ENCODE results near the gene ISL2. TPM values are rescaled to one million over a fixed set of nuclear protein-coding genes. Genes with fewer than 3 reads are reported as not detected.

ISL2 gene
- total and polyA plus RNA-seq, 4 donors = not detected

GRCh38 chr15:76339305-76340197, 3.0 kb downstream of the ISL2 start:
- Histone ChIP-seq H3K27ac (ENCODE audit: low read depth in 1 of 2, low read length in 2 of 2) (no peak overlapping the region), H3K4me3 (ENCODE audit: low read length in 2 of 2) (peak overlapping the region in 1 of 2 donors; percentile 11), H3K4me1 (ENCODE audit: control insufficient read depth in 1 of 2, insufficient read depth in 2 of 2, low read length in 2 of 2) (no peaks in the 10 kb centered on the region), H3K36me3 (ENCODE audit: control insufficient read depth in 1 of 2, insufficient read depth in 2 of 2, low read length in 1 of 2) (no peaks in the 10 kb centered on the region), H3K9me3 (ENCODE audit: control insufficient read depth, low read length) (no peaks in the 10 kb centered on the region), H3K27me3 (ENCODE audit: control insufficient read depth in 1 of 2, insufficient read depth in 2 of 2, low read length in 1 of 2) (no peaks in the 10 kb centered on the region)
- ATAC-seq (ENCODE audit: low FRiP score) (no peak), DNase-seq (no peak)
- WGBS, 2 donors = 26 to 28% methylated on average over 47 to 48 of the region's 48 CpGs
- intact Hi-C loops (cut with DNase I) = no loop called here

GRCh38 chr15:76340198-76340802, 3.7 kb downstream of the ISL2 start:
- H3K4me1 ChIP-seq (ENCODE audit: control insufficient read depth in 1 of 2, insufficient read depth in 2 of 2, low read length in 2 of 2) = no peaks in the 10 kb centered on the region
- H3K27me3 ChIP-seq (ENCODE audit: control insufficient read depth in 1 of 2, insufficient read depth in 2 of 2, low read length in 1 of 2) = no peaks in the 10 kb centered on the region
- DNase-seq = peak in 1 of 2 donors; percentile 79
- no peaks in the 10 kb centered on the region for H3K36me3 ChIP-seq (ENCODE audit: control insufficient read depth in 1 of 2, insufficient read depth in 2 of 2, low read length in 1 of 2)
- WGBS, 2 donors = 3% methylated on average over 47 to 53 of the region's 53 CpGs
- intact Hi-C loops (cut with DNase I) = no loop called here
- ATAC-seq (ENCODE audit: low FRiP score) = peak; percentile 54
- no peak overlapping the region for H3K27ac ChIP-seq (ENCODE audit: low read depth in 1 of 2, low read length in 2 of 2)
- no peaks in the 10 kb centered on the region for H3K9me3 ChIP-seq (ENCODE audit: control insufficient read depth, low read length)
- peak overlapping the region in 1 of 2 donors; percentile 11 for H3K4me3 ChIP-seq (ENCODE audit: low read length in 2 of 2)

- no peaks in the 10 kb centered on the region for H3K4me1 ChIP-seq (ENCODE audit: control insufficient read depth in 1 of 2, insufficient read depth in 2 of 2, low read length in 2 of 2)
- peak in 1 of 2 donors; percentile 79 for DNase-seq
- H3K4me3 ChIP-seq (ENCODE audit: low read length in 2 of 2) = no peak overlapping the region
- WGBS, 2 donors = 4% methylated on average over 34 to 35 of the region's 35 CpGs
- no peaks in the 10 kb centered on the region for H3K36me3 ChIP-seq (ENCODE audit: control insufficient read depth in 1 of 2, insufficient read depth in 2 of 2, low read length in 1 of 2)
- H3K27ac ChIP-seq (ENCODE audit: low read depth in 1 of 2, low read length in 2 of 2) = no peak overlapping the region
- no peaks in the 10 kb centered on the region for H3K9me3 ChIP-seq (ENCODE audit: control insufficient read depth, low read length)
- intact Hi-C loops (cut with DNase I) = no loop called here
- peak; percentile 42 for ATAC-seq (ENCODE audit: low FRiP score)
- no peaks in the 10 kb centered on the region for H3K27me3 ChIP-seq (ENCODE audit: control insufficient read depth in 1 of 2, insufficient read depth in 2 of 2, low read length in 1 of 2)
Observed at GRCh38 chr15:76340803-76341365, 4.3 kb downstream of the ISL2 start.

- 2 to 5% methylated on average over 39 to 42 of the region's 42 CpGs for WGBS, 2 donors
- H3K4me3 ChIP-seq (ENCODE audit: low read length in 2 of 2) = no peak overlapping the region
- H3K4me1 ChIP-seq (ENCODE audit: control insufficient read depth in 1 of 2, insufficient read depth in 2 of 2, low read length in 2 of 2) = no peaks in the 10 kb centered on the region
- ATAC-seq (ENCODE audit: low FRiP score) (no peak), DNase-seq (no peak)
- H3K27ac ChIP-seq (ENCODE audit: low read depth in 1 of 2, low read length in 2 of 2) = no peak overlapping the region
- no peaks in the 10 kb centered on the region for H3K36me3 ChIP-seq (ENCODE audit: control insufficient read depth in 1 of 2, insufficient read depth in 2 of 2, low read length in 1 of 2)
- no peaks in the 10 kb centered on the region for H3K27me3 ChIP-seq (ENCODE audit: control insufficient read depth in 1 of 2, insufficient read depth in 2 of 2, low read length in 1 of 2)
- intact Hi-C loops (cut with DNase I) = no loop called here
- H3K9me3 ChIP-seq (ENCODE audit: control insufficient read depth, low read length) = no peaks in the 10 kb centered on the region
Observed at GRCh38 chr15:76341366-76342057, 4.9 kb downstream of the ISL2 start.

GRCh38 chr15:76342058-76342381, 5.4 kb downstream of the ISL2 start:
- DNase-seq (no peak), ATAC-seq (ENCODE audit: low FRiP score) (no peak)
- Histone ChIP-seq H3K9me3 (ENCODE audit: control insufficient read depth, low read length) (no peaks in the 10 kb centered on the region), H3K4me3 (ENCODE audit: low read length in 2 of 2) (no peak overlapping the region), H3K27me3 (ENCODE audit: control insufficient read depth in 1 of 2, insufficient read depth in 2 of 2, low read length in 1 of 2) (no peaks in the 10 kb centered on the region), H3K4me1 (ENCODE audit: control insufficient read depth in 1 of 2, insufficient read depth in 2 of 2, low read length in 2 of 2) (no peaks in the 10 kb centered on the region), H3K36me3 (ENCODE audit: control insufficient read depth in 1 of 2, insufficient read depth in 2 of 2, low read length in 1 of 2) (no peaks in the 10 kb centered on the region), H3K27ac (ENCODE audit: low read depth in 1 of 2, low read length in 2 of 2) (no peak overlapping the region)
- WGBS, 2 donors = 3 to 7% methylated on average over 20 of the region's 20 CpGs
- intact Hi-C loops (cut with DNase I) = no loop called here

GRCh38 chr15:76342382-76343201, 6.0 kb downstream of the ISL2 start:
- Histone ChIP-seq H3K27ac (ENCODE audit: low read depth in 1 of 2, low read length in 2 of 2) (no peak overlapping the region), H3K9me3 (ENCODE audit: control insufficient read depth, low read length) (no peaks in the 10 kb centered on the region), H3K4me3 (ENCODE audit: low read length in 2 of 2) (no peak overlapping the region), H3K27me3 (ENCODE audit: control insufficient read depth in 1 of 2, insufficient read depth in 2 of 2, low read length in 1 of 2) (no peaks in the 10 kb centered on the region), H3K4me1 (ENCODE audit: control insufficient read depth in 1 of 2, insufficient read depth in 2 of 2, low read length in 2 of 2) (no peaks in the 10 kb centered on the region), H3K36me3 (ENCODE audit: control insufficient read depth in 1 of 2, insufficient read depth in 2 of 2, low read length in 1 of 2) (no peaks in the 10 kb centered on the region)
- WGBS, 2 donors = 8 to 9% methylated on average over 54 to 87 of the region's 87 CpGs
- DNase-seq (no peak), ATAC-seq (ENCODE audit: low FRiP score) (no peak)
- intact Hi-C loops (cut with DNase I) = no loop called here

GRCh38 chr15:76343313-76343996, 6.9 kb downstream of the ISL2 start:
- ATAC-seq (ENCODE audit: low FRiP score) (no peak), DNase-seq (no peak)
- Histone ChIP-seq H3K27ac (ENCODE audit: low read depth in 1 of 2, low read length in 2 of 2) (no peak overlapping the region), H3K9me3 (ENCODE audit: control insufficient read depth, low read length) (no peaks in the 10 kb centered on the region), H3K36me3 (ENCODE audit: control insufficient read depth in 1 of 2, insufficient read depth in 2 of 2, low read length in 1 of 2) (no peaks in the 10 kb centered on the region), H3K4me1 (ENCODE audit: control insufficient read depth in 1 of 2, insufficient read depth in 2 of 2, low read length in 2 of 2) (no peaks in the 10 kb centered on the region), H3K4me3 (ENCODE audit: low read length in 2 of 2) (no peak overlapping the region), H3K27me3 (ENCODE audit: control insufficient read depth in 1 of 2, insufficient read depth in 2 of 2, low read length in 1 of 2) (no peaks in the 10 kb centered on the region)
- intact Hi-C loops (cut with DNase I) = no loop called here
- 42 to 48% methylated on average over 16 of the region's 16 CpGs for WGBS, 2 donors

All from aorta (tissue), 5 donors.